ENCODE data around the gene BTBD9.

DNA sequence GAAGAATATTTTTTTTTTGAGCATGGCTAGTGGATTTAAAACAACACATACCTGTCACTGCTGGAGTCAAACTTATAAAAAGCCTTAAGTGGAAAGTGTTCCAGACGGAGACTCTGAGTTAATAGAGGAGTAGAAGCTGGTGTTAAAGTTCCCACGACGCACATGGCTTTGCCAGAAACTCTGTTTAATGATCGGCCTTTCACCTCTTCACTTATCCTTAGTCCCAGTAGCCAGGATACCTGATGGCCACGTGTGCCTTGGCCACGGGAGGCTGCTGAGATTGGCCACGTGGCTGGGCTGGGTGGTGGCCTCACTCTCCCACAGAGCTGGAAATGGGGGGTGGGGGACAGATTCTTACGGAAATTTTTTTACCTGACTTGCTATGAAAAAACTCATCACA is 487.1 kb downstream of the BTBD9 start:
- TF ChIP-seq, protein P1, sequence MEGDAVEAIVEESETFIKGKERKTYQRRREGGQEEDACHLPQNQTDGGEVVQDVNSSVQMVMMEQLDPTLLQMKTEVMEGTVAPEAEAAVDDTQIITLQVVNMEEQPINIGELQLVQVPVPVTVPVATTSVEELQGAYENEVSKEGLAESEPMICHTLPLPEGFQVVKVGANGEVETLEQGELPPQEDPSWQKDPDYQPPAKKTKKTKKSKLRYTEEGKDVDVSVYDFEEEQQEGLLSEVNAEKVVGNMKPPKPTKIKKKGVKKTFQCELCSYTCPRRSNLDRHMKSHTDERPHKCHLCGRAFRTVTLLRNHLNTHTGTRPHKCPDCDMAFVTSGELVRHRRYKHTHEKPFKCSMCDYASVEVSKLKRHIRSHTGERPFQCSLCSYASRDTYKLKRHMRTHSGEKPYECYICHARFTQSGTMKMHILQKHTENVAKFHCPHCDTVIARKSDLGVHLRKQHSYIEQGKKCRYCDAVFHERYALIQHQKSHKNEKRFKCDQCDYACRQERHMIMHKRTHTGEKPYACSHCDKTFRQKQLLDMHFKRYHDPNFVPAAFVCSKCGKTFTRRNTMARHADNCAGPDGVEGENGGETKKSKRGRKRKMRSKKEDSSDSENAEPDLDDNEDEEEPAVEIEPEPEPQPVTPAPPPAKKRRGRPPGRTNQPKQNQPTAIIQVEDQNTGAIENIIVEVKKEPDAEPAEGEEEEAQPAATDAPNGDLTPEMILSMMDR (IDR thresholded peaks at IDR 0.05), result no peak
- TF ChIP-seq POLR2A (IDR thresholded peaks at IDR 0.05) (no peak), POLR2AphosphoS5 (IDR thresholded peaks at IDR 0.05; ENCODE audit: insufficient read depth in 1 of 2, low read depth in 1 of 2) (no peak)

All from vagina (tissue), 2 donors.